Lower leg skin (tissue), 3 donors: Measurements from ENCODE around the gene SLFN13.

Experiments
- CTCF ChIP-seq, 3 donors: fragments of 450-650 bp; IDR thresholded peaks; one replicate each; pipeline ENCODE4 v1.5.1; 2016; ENCODE audit warnings: antibody characterized with exemption in 3 of 3, mild to moderate bottlenecking in 3 of 3, moderate library complexity in 2 of 3
- POLR2A ChIP-seq, 2 donors: fragments of 450-650 bp; IDR thresholded peaks; one replicate each; pipeline ENCODE4 v1.6.1; 2016 to 2017; ENCODE audit warnings: antibody characterized with exemption in 2 of 2, mild to moderate bottlenecking in 1 of 2, moderate library complexity in 1 of 2

- TF ChIP-seq CTCF (IDR thresholded peaks at IDR 0.05) = no peak
- TF ChIP-seq POLR2A (IDR thresholded peaks at IDR 0.05) = no peak
Observed at GRCh38 chr17:35433075-35433894, 15.3 kb downstream of the SLFN13 start.
